PFSK-1 (cell line): ENCODE results near the gene TAS2R16.

Experiments
- FOXP2 ChIP-seq: optimal IDR thresholded peaks from 2 replicates; pipeline ENCODE3; 2011; ENCODE audit warnings: borderline replicate concordance, control low read depth, inconsistent platforms; ENCODE audit not compliant: insufficient read depth; ENCODE audit errors: extremely low read length, extremely low read depth
- POLR2AphosphoS5 ChIP-seq: IDR thresholded peaks from 2 replicates; pipeline ENCODE4 v1.6.1; 2012; ENCODE audit warnings: low read depth, mild to moderate bottlenecking, control low read depth, low read length, moderate library complexity
- REST ChIP-seq, 2 experiments: IDR thresholded peaks; 2 replicates each; pipeline versions ENCODE4 v1.6.1 to v1.8.0; 2011 to 2012; ENCODE audit warnings: low read depth in 2 of 2, low read length in 2 of 2, control low read depth in 1 of 2, inconsistent platforms in 1 of 2, mild to moderate bottlenecking in 1 of 2, moderate library complexity in 1 of 2; ENCODE audit not compliant: insufficient read depth in 1 of 2
- SIN3A ChIP-seq: IDR thresholded peaks from 2 replicates; pipeline ENCODE4 v1.6.1; 2012; ENCODE audit warnings: mild to moderate bottlenecking, low read length, moderate library complexity, borderline replicate concordance; ENCODE audit not compliant: insufficient read depth
- TAF1 ChIP-seq: IDR thresholded peaks from 2 replicates; pipeline ENCODE4 v1.6.1; 2012; ENCODE audit warnings: low read length, control low read depth, borderline replicate concordance; ENCODE audit not compliant: insufficient read depth

TAS2R16 gene

DNA sequence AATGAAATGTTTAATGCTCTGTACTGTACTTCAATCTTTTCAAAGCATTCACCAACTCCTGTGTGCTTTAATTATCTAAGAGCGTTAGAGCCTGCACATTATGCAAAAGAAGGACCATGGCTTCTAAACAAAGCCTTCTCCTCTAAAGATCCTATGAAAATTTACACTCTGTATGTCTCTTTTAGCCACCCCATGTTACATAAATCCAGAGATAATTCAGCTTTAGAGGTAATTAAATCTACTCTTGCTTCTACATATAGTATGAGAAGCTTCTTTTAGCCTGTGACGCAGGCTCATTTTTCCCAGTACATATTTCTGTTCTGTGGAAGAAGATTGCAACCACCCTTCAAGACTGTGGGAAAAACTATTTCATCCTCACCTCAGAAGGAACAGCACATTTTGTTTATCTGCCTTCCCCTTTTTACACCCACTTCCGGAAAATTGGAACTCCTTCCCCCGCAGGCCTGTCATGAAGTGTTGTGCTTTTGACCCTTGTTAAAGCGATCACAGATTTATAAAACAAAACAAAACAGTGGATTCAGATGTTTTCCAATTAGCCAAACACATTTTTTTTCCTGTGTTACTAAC lies 8.1 kb upstream of the TAS2R16 start:
- TF ChIP-seq SIN3A (no peak), POLR2AphosphoS5 (no peak), TAF1 (no peak), REST (IDR thresholded peaks at IDR 0.05; ENCODE audit: insufficient read depth in 1 of 2, low read depth in 2 of 2, low read length in 2 of 2) (no peak), FOXP2 (no peak)

DNA sequence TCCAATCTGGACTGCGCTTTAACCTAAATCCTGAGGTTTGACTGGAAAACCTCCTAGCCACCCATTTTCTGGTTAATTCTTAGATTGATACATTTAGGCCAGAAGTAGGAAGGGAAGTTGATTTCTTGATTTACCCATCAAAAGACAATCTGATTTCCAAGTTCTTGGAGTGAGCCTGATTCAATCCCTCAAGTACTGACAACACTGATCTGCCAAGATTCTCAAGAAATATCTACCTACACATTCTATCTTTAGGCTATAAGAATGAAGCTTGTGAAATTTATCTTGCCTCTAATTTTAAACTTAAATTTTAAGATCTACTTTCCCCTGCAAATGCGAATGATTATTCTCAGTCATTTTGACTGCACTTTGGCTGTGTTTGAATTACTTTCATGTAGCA lies 5.9 kb downstream of the TAS2R16 start:
- TF ChIP-seq SIN3A (no peak), POLR2AphosphoS5 (no peak), TAF1 (no peak), REST (IDR thresholded peaks at IDR 0.05; ENCODE audit: insufficient read depth in 1 of 2, low read depth in 2 of 2, low read length in 2 of 2) (no peak), FOXP2 (no peak)

DNA sequence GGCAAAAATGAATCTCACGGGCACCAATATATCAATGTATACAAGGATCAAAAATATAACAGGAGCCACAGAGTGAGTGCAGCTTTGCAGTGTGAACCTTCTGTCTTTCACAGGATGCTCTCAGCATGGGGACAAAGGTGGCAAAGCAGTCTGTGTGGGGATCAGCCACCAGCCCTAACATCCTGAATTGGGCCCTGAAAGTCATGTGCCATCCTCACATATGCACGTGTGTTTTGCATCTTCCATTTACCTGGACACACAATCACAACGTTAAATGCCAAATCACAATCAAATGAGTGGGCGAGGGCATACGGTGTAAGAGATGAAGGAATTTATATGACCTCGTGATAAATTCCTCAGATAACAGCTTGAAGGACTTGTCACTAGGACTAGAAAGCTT lies 6.5 kb downstream of the TAS2R16 start:
- no peak for TF ChIP-seq FOXP2
- TF ChIP-seq REST (IDR thresholded peaks at IDR 0.05; ENCODE audit: insufficient read depth in 1 of 2, low read depth in 2 of 2, low read length in 2 of 2) = no peak
- no peak for TF ChIP-seq TAF1
- TF ChIP-seq POLR2AphosphoS5 = no peak
- TF ChIP-seq SIN3A = no peak

DNA sequence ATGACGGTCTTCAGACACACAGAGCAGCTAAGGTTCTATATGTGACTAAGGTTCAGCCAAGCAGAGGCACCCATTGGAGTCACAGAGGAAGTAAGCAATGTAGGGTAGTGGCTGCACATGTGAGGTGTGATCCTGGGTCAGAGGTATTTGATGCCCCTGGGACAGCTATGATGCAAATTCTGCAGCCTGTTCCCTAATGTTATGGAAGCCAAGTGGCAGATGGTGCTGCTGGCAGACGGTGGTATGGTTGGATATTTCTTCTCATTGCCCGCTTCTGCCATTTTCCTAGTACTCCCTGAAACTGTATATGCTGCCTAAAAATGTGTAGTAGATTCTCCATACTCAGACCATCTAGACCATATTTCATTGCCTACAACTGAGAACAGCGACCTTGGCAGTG lies 7.2 kb downstream of the TAS2R16 start:
- TF ChIP-seq FOXP2 (no peak), REST (IDR thresholded peaks at IDR 0.05; ENCODE audit: insufficient read depth in 1 of 2, low read depth in 2 of 2, low read length in 2 of 2) (no peak)

GRCh38 chr7:122987463-122987862 lies 8.0 kb downstream of the TAS2R16 start:
- no peak for TF ChIP-seq FOXP2
- TF ChIP-seq TAF1 = no peak
- TF ChIP-seq POLR2AphosphoS5 = no peak
- TF ChIP-seq SIN3A = no peak
- no peak for TF ChIP-seq REST (IDR thresholded peaks at IDR 0.05; ENCODE audit: insufficient read depth in 1 of 2, low read depth in 2 of 2, low read length in 2 of 2)
